Limb (tissue), 2 donors: ENCODE measurements around the gene NAA60.
A peak's percentile ranks its signal among the peaks of the same experiment; 100 is the strongest.

Experiments used
- DNase-seq, 2 donors: peaks; one replicate each; pipeline ENCODE4 v3.0.0-alpha.2; 2016; ENCODE audit errors: extremely low spot score in 2 of 2

NAA60 gene

DNA sequence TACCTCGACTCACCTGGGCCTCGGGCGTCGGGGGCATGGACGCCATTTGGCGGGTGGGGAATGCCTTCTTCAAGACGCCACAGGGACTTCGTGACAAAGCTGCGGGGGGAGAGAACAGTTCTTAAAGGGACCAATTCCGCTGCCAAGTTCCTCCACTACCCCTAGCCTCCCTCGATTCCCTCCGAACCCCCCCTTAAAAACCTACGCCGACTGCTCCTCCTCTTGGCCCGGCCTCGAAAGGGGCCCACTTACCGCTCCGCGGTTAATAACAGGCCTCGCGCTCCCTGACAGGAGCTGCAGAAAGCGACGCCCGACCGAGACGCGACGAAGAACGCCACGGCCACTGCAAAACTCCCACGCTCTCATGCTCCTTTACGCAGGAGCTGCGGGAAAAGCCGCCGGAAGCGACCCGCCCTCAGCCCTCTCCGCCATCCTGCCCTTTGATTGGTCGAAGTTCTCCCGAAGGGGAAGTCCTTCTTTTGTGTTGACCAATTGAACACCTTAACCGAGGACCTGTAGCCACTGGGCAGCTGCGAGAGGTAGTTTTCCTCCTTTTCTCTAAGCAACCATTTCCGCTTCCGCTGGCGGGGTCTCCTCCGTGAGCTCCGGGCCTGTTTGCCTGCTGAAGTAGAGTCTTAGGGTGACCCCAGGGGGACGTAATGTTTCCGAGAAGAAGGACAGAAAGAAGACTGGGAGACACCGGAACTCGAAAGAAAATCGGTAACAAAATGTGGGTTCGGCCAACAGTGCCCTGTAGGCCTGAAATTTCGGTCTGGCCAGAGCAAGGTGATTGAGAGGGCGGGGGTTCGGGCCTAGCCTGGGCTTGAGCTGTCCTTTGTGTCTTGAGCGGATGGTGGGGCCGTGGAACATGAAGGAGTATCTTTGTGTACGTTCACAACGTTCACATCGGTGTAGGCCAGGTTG, at the start of gene NAA60, which contains the start of gene ZNF597:
NAA60 (plus strand) TSS at position 573 of the 924 bp plus-strand sequence. CDS start 32,548 bp downstream, outside the sequence.
ZNF597 (minus strand) TSS at position 397 of the 924 bp plus-strand sequence; CDS start at position 46, 351 bp downstream.
- DNase-seq: peak; percentile 81 to 89

- no peak for DNase-seq
These were observed 43.1 kb upstream of the NAA60 start for GRCh38 chr16:3400446-3400778.

GRCh38 chr16:3400779-3401688, 42.4 kb upstream of the NAA60 start, which contains the start of the genes ZNF174 and ZSCAN32:
TSS of gene ZNF174 (plus strand) at chr16:3401215. CDS start at chr16:3402005, 790 bp downstream.
TSS of gene ZSCAN32 (minus strand) at chr16:3401004. CDS start at chr16:3397557, 3,447 bp downstream.
- peak; percentile 99 for DNase-seq

- DNase-seq: no peak
These were observed 41.6 kb upstream of the NAA60 start for GRCh38 chr16:3401719-3402397.

GRCh38 chr16:3408561-3409197, 34.8 kb upstream of the NAA60 start:
- no peak for DNase-seq

- DNase-seq: no peak
These were observed 29.6 kb upstream of the NAA60 start for GRCh38 chr16:3413730-3414379.

DNA sequence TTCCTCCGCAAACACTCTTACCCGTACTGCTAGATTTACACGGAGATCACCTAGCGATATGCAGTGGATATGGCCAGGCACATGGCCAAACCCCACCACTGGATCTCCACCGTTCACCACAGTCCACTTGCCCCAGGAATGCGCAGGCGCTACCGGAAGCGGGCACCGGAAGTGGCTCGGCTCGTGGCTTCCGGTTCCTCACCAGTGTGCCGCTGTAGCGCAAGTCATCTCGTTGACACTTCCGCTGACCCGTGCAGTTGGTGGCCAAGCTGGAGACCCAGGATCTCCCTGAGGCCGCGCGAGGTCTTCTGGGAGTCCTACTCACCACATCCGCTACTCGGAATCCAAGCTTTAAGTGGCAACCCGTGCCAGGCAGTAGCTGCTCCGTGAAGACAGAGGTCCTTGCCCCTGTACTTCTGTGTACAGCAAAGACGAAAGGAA, 11.7 kb upstream of the NAA60 start:
- peak in 1 of 2 donors; percentile 42 for DNase-seq

DNA sequence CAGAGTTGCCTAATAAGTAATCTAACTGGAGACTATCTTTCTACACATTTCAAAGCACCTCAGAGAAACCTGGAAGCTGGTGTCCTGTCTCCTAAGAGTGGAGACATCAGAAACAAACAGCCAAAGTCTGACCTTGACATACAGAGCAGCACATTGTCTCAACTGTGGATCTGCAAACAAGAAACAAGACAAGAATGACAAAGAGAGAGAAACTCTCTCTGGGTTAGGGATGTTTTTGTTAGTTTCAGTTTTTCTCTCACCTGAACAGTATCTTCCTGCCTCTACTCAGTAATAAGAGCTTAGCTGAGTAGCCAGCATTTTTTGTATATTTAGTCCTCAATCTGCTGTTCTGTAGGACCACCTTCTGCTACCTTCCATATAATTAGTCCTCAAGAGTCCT, 9.1 kb upstream of the NAA60 start:
- no peak for DNase-seq

DNA sequence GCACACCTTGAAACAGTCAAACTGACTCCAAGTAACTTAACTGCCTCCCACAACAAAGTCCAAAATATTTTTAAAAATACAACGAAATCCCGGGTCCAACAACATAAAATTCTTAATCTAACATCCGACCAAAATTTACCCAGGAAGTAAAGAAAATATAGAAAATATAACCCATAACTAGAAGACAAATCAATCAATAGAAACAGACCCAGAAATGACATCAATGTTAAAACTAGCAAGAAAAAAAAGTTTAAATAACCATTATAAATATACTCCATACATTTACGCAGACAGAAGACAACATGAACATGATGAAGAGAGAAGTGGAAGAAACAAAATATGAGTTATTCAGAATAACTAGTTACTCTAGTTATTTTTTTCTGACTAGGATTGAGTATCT, 3.8 kb upstream of the NAA60 start:
- DNase-seq: no peak

GRCh38 chr16:3444032-3444388, 530 bp downstream of the NAA60 start:
- no peak for DNase-seq

GRCh38 chr16:3454093-3454492, 10.6 kb downstream of the NAA60 start:
- no peak for DNase-seq

DNA sequence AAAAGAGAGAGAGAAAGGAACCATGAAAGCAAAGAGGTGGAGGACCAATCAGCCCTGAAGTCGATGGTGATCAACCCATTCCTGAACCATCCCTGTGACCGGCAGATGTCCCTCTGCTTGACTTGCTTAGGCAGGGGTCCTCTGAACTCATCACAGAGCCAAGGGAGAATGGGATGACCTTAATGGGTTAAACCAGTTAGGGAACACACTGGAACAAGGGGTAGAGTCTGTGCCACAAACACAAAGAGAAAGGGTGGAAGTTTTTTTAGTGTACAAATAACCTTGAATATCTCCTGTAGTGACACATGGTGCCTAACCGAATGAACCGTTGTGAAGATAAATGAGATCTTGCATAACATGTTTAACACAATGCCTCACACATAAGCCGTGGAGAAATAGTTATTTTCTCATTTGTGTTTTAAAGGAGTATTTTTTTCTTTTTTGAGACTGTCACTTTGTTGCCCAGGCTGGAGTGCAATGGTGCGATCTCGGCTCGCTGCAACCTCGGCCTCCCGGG, 11.2 kb downstream of the NAA60 start:
- DNase-seq: no peak

DNA sequence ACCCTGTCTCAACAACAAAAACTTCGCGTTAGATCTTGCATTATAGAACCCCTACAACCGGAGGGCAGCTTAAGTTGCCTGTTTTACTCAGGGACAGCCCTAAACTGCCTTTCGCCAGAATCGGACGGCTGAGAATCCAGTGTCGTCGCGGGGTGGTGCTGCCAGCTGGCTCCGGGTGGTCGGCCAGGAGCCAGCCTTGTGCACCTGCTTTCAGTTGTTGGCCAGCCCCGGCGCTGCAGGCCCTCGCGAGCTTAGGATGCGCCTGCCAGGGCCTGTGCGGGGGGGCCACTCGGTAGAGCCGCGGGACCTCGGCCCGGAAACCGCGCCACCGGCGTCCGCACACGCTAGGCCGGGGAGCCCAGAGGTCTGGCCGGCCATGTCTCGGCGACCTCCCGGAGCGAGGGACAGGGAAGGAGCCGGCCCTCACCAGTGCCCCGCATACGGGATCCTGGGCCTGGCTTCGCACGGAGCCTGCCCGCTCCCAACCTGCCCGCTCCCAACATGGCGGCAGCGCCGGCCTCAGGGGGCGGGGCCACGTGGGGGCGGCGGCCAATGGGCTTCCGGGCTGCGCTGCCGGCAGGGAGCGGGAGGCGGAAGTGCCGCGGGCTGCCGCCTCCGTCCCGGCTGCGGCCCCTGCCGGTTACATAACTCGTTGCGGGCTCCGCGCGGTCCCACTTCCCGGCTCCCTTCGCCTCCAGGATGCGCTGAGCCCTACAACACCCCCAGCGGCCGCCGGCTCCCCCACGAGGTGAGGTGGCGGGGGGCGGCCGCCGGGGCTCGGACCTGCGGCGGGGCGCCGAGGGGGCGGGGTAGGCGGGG, 14.2 kb downstream of the NAA60 start:
- peak; percentile 91 to 95 for DNase-seq

GRCh38 chr16:3458278-3458851, 14.9 kb downstream of the NAA60 start:
- no peak for DNase-seq

DNA sequence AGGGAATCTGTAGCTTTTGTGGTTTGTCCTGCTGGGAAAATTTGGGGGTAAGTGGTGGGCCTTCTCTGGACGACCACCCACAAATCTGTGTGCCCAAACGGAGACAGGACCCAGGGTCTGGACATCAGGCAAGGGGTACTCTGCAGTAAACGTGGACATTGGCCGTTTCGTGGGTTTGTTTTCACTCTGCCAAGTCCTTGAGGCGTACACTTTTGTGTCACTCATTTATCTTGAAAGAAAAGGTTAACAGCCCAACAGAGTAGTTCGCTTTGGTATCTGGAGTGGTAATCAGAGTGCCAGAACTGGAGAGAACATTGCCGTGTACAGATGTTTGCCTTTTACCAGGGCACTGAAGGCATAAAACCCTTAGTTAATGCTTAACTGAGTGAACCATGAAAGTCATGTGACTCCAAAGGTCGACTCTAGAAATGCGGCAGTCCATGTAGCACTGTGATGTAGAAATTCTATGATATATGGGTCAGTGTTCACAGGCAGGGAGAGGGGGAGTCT, 15.4 kb downstream of the NAA60 start:
- DNase-seq: no peak

GRCh38 chr16:3459401-3460090, 16.1 kb downstream of the NAA60 start:
- no peak for DNase-seq

DNA sequence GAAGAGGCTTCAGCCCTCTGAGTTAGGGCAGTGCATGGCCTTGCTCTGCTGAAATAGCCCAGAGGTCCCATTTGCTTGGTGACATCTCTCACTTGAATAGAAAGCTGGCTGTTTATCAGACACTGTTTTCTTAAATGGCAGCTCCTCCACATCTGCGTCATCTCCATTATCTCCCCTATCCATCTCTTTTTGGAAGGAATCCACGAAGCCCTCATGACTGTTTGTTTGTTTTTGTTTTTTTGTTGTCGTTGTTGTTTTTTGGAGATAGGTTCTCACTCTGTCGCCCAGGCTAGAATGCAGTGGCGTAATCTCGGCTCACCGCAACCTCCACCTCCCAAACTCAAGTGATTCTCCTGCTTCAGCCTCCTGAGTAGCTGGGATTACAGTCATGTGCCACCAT, 16.6 kb downstream of the NAA60 start:
- DNase-seq: no peak

DNA sequence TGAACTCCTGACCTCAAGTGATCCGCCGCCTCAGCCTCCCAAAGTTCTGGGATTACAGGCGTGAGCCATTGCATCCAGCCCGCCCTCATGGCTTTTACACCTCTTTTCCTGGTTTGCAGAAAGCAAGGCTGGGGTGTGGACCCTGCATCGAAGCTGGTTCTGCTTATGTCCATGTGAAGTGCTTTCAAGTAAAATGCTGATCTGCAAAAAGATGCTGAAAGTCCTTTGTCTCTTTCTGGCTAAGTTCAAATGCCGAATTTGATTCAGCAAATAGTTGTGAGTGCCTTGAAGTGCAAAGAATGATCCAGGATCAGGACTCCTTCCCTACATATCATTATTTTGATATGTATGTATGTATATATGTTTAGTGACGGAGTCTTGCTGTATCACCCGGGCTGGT, 17.1 kb downstream of the NAA60 start:
- DNase-seq: no peak
